NCI-H2171 (cell line): Measurements from ENCODE around the gene RBFOX1.

Source experiments
- DNase-seq: peaks from one replicate; lab custom pipeline; 2025; lab: John Stamatoyannopoulos, UW

The RBFOX1 gene

GRCh38 chr16:7689234-7689633 is 356.6 kb downstream of the RBFOX1 start:
- no peak for DNase-seq

GRCh38 chr16:7691533-7691932 is 358.9 kb downstream of the RBFOX1 start:
- no peak for DNase-seq

GRCh38 chr16:7703672-7704071 is 371.0 kb downstream of the RBFOX1 start:
- DNase-seq, result no peak

- no peak for DNase-seq
Measured at GRCh38 chr16:7705885-7706284, 373.2 kb downstream of the RBFOX1 start.

GRCh38 chr16:7709186-7709585 is 376.5 kb downstream of the RBFOX1 start:
- DNase-seq, result no peak

GRCh38 chr16:7713244-7713643 is 380.6 kb downstream of the RBFOX1 start:
- DNase-seq, result no peak

GRCh38 chr16:7714775-7715174 is 382.1 kb downstream of the RBFOX1 start:
- no peak for DNase-seq

- DNase-seq, result no peak
Measured at GRCh38 chr16:7716660-7717550, 384.3 kb downstream of the RBFOX1 start.

- DNase-seq, result no peak
Measured at GRCh38 chr16:7722761-7723160, 390.1 kb downstream of the RBFOX1 start.

GRCh38 chr16:7731141-7731540 is 398.5 kb downstream of the RBFOX1 start:
- DNase-seq, result no peak

GRCh38 chr16:7736138-7736665 is 403.6 kb downstream of the RBFOX1 start:
- no peak for DNase-seq

- no peak for DNase-seq
Measured at GRCh38 chr16:7742626-7743025, 410.0 kb downstream of the RBFOX1 start.

GRCh38 chr16:7744546-7745264 is 412.1 kb downstream of the RBFOX1 start:
- DNase-seq, result no peak

GRCh38 chr16:7745276-7745675 is 412.6 kb downstream of the RBFOX1 start:
- DNase-seq, result no peak

GRCh38 chr16:7746941-7747340 is 414.3 kb downstream of the RBFOX1 start:
- no peak for DNase-seq

GRCh38 chr16:7748522-7748921 is 415.9 kb downstream of the RBFOX1 start:
- DNase-seq, result no peak

- no peak for DNase-seq
Measured at GRCh38 chr16:7755347-7755882, 422.8 kb downstream of the RBFOX1 start.
